Suprapubic skin (tissue), 3 donors: Measurements from ENCODE around the gene MVD.

Source experiments
- EP300 ChIP-seq: sonication (generic); formaldehyde crosslinking; IDR thresholded peaks from one replicate; pipeline ENCODE4 v1.6.1; 2017; ENCODE audit warnings: antibody characterized with exemption
- POLR2A ChIP-seq, 2 donors: fragments of 450-650 bp; IDR thresholded peaks; one replicate each; pipeline ENCODE4 v1.6.1; 2017; ENCODE audit warnings: antibody characterized with exemption in 2 of 2, mild to moderate bottlenecking in 2 of 2, moderate library complexity in 2 of 2
- TF ChIP-seq, protein P1 (sequence below), 2 donors: fragments of 200-600 bp in 1 of 2; fragments of 450-650 bp in 1 of 2; sonication (generic) in 1 of 2; IDR thresholded peaks; one replicate each; pipeline ENCODE4 v1.5.1; 2016 to 2019; ENCODE audit warnings: antibody characterized with exemption in 2 of 2, mild to moderate bottlenecking in 1 of 2, moderate library complexity in 1 of 2

DNA sequence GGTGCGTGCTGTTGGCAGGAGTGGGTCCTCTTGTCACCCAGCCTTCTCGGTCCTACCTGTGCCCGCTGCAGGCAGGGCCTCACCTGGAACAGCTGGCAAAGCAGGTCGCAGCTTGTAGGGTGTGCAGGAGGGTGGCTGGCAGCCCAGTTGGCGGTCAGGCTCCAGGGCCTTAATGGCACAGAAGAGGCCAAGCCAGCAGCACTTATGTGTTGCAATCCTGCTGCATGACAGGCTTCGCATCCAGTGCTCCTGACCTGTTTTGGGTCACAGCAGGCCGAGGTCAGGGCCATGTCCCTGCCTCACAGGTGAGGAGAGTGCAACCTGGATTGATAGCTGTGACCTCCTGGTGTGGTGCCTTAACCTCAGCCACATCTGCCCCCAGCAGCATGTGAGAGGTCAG is 60.8 kb downstream of the MVD start:
- TF ChIP-seq, protein P1, sequence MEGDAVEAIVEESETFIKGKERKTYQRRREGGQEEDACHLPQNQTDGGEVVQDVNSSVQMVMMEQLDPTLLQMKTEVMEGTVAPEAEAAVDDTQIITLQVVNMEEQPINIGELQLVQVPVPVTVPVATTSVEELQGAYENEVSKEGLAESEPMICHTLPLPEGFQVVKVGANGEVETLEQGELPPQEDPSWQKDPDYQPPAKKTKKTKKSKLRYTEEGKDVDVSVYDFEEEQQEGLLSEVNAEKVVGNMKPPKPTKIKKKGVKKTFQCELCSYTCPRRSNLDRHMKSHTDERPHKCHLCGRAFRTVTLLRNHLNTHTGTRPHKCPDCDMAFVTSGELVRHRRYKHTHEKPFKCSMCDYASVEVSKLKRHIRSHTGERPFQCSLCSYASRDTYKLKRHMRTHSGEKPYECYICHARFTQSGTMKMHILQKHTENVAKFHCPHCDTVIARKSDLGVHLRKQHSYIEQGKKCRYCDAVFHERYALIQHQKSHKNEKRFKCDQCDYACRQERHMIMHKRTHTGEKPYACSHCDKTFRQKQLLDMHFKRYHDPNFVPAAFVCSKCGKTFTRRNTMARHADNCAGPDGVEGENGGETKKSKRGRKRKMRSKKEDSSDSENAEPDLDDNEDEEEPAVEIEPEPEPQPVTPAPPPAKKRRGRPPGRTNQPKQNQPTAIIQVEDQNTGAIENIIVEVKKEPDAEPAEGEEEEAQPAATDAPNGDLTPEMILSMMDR (IDR thresholded peaks at IDR 0.05): no peak
- TF ChIP-seq POLR2A (IDR thresholded peaks at IDR 0.05) (no peak), EP300 (no peak)
